ENCODE data around the gene GRAMD1B.

The GRAMD1B gene

GRCh38 chr11:123525097-123525496 is 95.0 kb downstream of the GRAMD1B start:
- H3K4me3 ChIP-seq (ENCODE audit: low read depth, low read length) = no peak overlapping the region
- no peak for DNase-seq (ENCODE audit: low read depth)
- TF ChIP-seq CTCF (IDR thresholded peaks at IDR 0.05; ENCODE audit: low read depth, low read length, missing control alignments) = no peak

GRCh38 chr11:123525511-123525918 is 95.4 kb downstream of the GRAMD1B start:
- H3K4me3 ChIP-seq (ENCODE audit: low read depth, low read length) = no peak overlapping the region
- DNase-seq (ENCODE audit: low read depth) = no peak
- TF ChIP-seq CTCF (IDR thresholded peaks at IDR 0.05; ENCODE audit: low read depth, low read length, missing control alignments) = no peak

GRCh38 chr11:123526027-123526805 is 96.1 kb downstream of the GRAMD1B start:
- TF ChIP-seq CTCF (IDR thresholded peaks at IDR 0.05; ENCODE audit: low read depth, low read length, missing control alignments) = no peak

DNA sequence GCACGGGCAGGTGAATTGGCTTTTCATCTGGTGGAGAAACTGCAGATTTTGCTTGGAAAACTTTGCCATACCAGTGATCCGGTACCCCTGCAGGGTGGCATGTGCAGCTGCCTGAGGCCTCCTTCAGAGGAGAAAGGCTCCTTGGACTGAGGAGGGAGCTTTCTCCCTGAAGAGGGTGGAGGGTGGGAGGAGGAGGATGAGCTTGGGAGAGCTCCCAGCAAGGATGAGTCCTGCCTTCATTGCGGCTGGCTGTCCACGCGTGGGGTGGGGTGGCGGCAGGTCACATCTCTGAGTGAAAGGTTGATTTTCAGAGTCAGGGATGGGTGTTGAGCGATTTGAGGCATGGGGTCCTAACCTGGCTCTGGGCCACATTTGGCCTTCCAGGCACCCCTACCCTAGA is 96.8 kb downstream of the GRAMD1B start:
- DNase-seq (ENCODE audit: low read depth) = no peak
- no peak overlapping the region for H3K4me3 ChIP-seq (ENCODE audit: low read depth, low read length)
- no peak for TF ChIP-seq CTCF (IDR thresholded peaks at IDR 0.05; ENCODE audit: low read depth, low read length, missing control alignments)

More at GRCh38 chr11:123526027-123526805, 96.1 kb downstream of the GRAMD1B start:
- H3K4me3 ChIP-seq (ENCODE audit: low read depth, low read length) = no peak overlapping the region
- DNase-seq (ENCODE audit: low read depth) = no peak

- DNase-seq (ENCODE audit: low read depth) = no peak
- H3K4me3 ChIP-seq (ENCODE audit: low read depth, low read length) = no peak overlapping the region
- TF ChIP-seq CTCF (IDR thresholded peaks at IDR 0.05; ENCODE audit: low read depth, low read length, missing control alignments) = no peak
These were observed 97.5 kb downstream of the GRAMD1B start for GRCh38 chr11:123527526-123527925.

DNA sequence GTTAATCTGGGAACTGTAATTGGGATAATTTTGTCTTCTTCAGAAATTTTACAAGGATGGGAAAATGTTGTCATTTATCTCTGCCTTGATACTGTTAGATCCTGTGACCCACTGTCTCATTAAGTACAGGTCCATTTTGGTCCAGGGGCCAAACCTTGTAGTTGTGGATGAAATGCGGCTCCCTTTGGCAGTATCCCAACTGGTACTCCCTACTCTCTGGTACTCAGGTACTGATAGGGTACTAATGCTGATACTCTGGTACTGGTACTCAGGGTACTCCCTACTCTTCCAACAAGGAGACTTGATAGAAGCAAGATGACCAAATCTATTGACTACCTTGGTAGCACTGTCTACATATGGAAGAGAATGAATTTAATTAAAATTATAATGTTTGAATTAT is 97.9 kb downstream of the GRAMD1B start:
- no peak for TF ChIP-seq CTCF (IDR thresholded peaks at IDR 0.05; ENCODE audit: low read depth, low read length, missing control alignments)
- no peak for DNase-seq (ENCODE audit: low read depth)
- H3K4me3 ChIP-seq (ENCODE audit: low read depth, low read length) = no peak overlapping the region

GRCh38 chr11:123531325-123531724 is 101.3 kb downstream of the GRAMD1B start:
- TF ChIP-seq CTCF (IDR thresholded peaks at IDR 0.05; ENCODE audit: low read depth, low read length, missing control alignments) = no peak
- H3K4me3 ChIP-seq (ENCODE audit: low read depth, low read length) = no peak overlapping the region
- no peak for DNase-seq (ENCODE audit: low read depth)
